Measurements from ENCODE around the gene KRT77. TPM values are rescaled to one million over a fixed set of nuclear protein-coding genes. Genes with fewer than 3 reads are reported as not detected.

The KRT77 gene
- polyA plus RNA-seq, 3 donors: not detected

DNA sequence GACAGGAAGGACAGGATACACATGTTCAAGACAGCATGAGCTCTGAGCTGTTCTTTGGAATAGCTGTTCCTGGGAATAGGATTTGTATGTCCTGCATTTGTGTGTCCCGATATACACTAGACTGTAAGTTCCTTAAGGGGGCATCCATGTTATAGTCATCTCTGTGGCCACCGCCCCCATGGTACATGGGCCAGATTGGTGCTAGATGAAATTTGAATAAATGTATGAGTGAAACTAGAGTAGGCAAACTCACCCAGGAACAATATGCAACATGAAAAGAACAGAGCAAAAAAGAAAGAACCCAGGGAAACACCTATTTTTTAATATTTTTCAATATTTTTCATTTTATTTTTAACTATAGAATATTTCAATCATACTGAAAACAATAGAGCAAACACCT is 25.1 kb upstream of the KRT77 start:
- Histone ChIP-seq H3K27ac (ENCODE audit: low read depth in 1 of 2, low read length in 2 of 2) (no peak overlapping the region), H4K20me1 (ENCODE audit: insufficient read depth, low read length) (no peaks in the 10 kb centered on the region), H3K4me1 (ENCODE audit: control insufficient read depth in 1 of 2, insufficient read depth in 2 of 2, low read length in 2 of 2) (no peaks in the 10 kb centered on the region), H3K9ac (ENCODE audit: insufficient read depth, low read length, poor library complexity, severe bottlenecking) (no peak overlapping the region), H3K79me2 (ENCODE audit: insufficient read depth, low read length) (no peaks in the 10 kb centered on the region), H3K4me3 (replicated peaks in 1 of 3; ENCODE audit: low read depth in 2 of 3, low read length in 3 of 3) (no peak overlapping the region), H3K27me3 (ENCODE audit: control insufficient read depth in 2 of 2, insufficient read depth in 2 of 2, low read length in 2 of 2) (peaks cover 0 to 3% of the 10 kb centered on the region in 2 donors), H3K9me3 (replicated peaks in 1 of 2; ENCODE audit: control insufficient read depth in 1 of 2, insufficient read depth in 1 of 2, low read length in 2 of 2) (no peaks in the 10 kb centered on the region), H3K36me3 (replicated peaks in 1 of 2; ENCODE audit: control insufficient read depth in 1 of 2, insufficient read depth in 2 of 2, low read length in 2 of 2) (no peaks in the 10 kb centered on the region), H2AFZ (ENCODE audit: insufficient read depth, low read depth, low read length, poor library complexity, severe bottlenecking) (no peak overlapping the region), H3K4me2 (replicated peaks; ENCODE audit: extremely low read depth, low read length, poor library complexity, severe bottlenecking) (no peak overlapping the region)
- TF ChIP-seq, protein P1, sequence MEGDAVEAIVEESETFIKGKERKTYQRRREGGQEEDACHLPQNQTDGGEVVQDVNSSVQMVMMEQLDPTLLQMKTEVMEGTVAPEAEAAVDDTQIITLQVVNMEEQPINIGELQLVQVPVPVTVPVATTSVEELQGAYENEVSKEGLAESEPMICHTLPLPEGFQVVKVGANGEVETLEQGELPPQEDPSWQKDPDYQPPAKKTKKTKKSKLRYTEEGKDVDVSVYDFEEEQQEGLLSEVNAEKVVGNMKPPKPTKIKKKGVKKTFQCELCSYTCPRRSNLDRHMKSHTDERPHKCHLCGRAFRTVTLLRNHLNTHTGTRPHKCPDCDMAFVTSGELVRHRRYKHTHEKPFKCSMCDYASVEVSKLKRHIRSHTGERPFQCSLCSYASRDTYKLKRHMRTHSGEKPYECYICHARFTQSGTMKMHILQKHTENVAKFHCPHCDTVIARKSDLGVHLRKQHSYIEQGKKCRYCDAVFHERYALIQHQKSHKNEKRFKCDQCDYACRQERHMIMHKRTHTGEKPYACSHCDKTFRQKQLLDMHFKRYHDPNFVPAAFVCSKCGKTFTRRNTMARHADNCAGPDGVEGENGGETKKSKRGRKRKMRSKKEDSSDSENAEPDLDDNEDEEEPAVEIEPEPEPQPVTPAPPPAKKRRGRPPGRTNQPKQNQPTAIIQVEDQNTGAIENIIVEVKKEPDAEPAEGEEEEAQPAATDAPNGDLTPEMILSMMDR (IDR thresholded peaks at IDR 0.05): no peak
- peaks cover 1 to 7% (median 4%) of the 10 kb centered on the region in 3 donors for H3K27me3 Mint-ChIP-seq (ENCODE audit: low read depth in 3 of 3)
- no peak overlapping the region for H3K27ac Mint-ChIP-seq
- H3K4me3 Mint-ChIP-seq: no peak overlapping the region
- peaks cover 0 to 2% (median 0%) of the 10 kb centered on the region in 7 donors for H3K9me3 Mint-ChIP-seq
- H3K36me3 Mint-ChIP-seq: no peaks in the 10 kb centered on the region
- no peaks in the 10 kb centered on the region for H3K4me1 Mint-ChIP-seq
- WGBS (ENCODE audit: insufficient coverage): no CpG with 5 or more reads among the region's 2 CpGs
- no peak for DNase-seq
- intact Hi-C loops (cut with micrococcal nuclease): no loop called here

DNA sequence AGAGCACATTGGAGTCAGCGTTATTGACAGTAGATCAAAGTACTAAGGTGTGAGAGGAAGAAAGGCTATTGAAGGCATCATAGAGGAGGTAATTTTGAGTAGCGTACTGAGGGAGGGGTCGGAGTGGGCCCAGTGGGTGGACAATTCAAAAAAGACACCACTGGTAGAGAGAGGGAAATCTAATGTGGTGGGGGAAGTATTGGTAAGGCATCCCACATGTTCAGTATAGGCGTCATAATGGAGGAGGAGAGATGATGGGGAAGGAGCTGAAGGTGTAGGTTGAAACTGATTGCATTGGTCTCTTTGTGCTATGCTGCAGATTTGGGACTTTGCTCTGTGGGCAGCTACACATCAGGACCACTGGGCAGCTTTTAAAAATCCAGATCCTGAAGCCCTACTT is 23.7 kb upstream of the KRT77 start:
- no peak overlapping the region for H3K4me3 Mint-ChIP-seq
- H3K79me2 ChIP-seq (ENCODE audit: insufficient read depth, low read length): no peaks in the 10 kb centered on the region
- intact Hi-C loops (cut with micrococcal nuclease): no loop called here
- peaks cover 3 to 7% (median 6%) of the 10 kb centered on the region in 3 donors for H3K27me3 Mint-ChIP-seq (ENCODE audit: low read depth in 3 of 3)
- no peak overlapping the region for H3K27ac ChIP-seq (ENCODE audit: low read depth in 1 of 2, low read length in 2 of 2)
- TF ChIP-seq, protein P1 (IDR thresholded peaks at IDR 0.05): no peak
- no peak for DNase-seq
- no peak overlapping the region for H3K4me2 ChIP-seq (replicated peaks; ENCODE audit: extremely low read depth, low read length, poor library complexity, severe bottlenecking)
- H3K9ac ChIP-seq (ENCODE audit: insufficient read depth, low read length, poor library complexity, severe bottlenecking): no peak overlapping the region
- H3K9me3 ChIP-seq (replicated peaks in 1 of 2; ENCODE audit: control insufficient read depth in 1 of 2, insufficient read depth in 1 of 2, low read length in 2 of 2): no peaks in the 10 kb centered on the region
- H3K27ac Mint-ChIP-seq: no peak overlapping the region
- H3K36me3 ChIP-seq (replicated peaks in 1 of 2; ENCODE audit: control insufficient read depth in 1 of 2, insufficient read depth in 2 of 2, low read length in 2 of 2): no peaks in the 10 kb centered on the region
- WGBS (ENCODE audit: insufficient coverage): 84% methylated on average over 4 of the region's 4 CpGs
- no peak overlapping the region for H2AFZ ChIP-seq (ENCODE audit: insufficient read depth, low read depth, low read length, poor library complexity, severe bottlenecking)
- peaks cover 0 to 3% of the 10 kb centered on the region in 2 donors for H3K27me3 ChIP-seq (ENCODE audit: control insufficient read depth in 2 of 2, insufficient read depth in 2 of 2, low read length in 2 of 2)
- peaks cover 0 to 2% (median 0%) of the 10 kb centered on the region in 7 donors for H3K9me3 Mint-ChIP-seq
- H3K4me3 ChIP-seq (replicated peaks in 1 of 3; ENCODE audit: low read depth in 2 of 3, low read length in 3 of 3): no peak overlapping the region
- no peaks in the 10 kb centered on the region for H4K20me1 ChIP-seq (ENCODE audit: insufficient read depth, low read length)
- no peaks in the 10 kb centered on the region for H3K4me1 ChIP-seq (ENCODE audit: control insufficient read depth in 1 of 2, insufficient read depth in 2 of 2, low read length in 2 of 2)
- H3K4me1 Mint-ChIP-seq: peaks cover 4% of the 10 kb centered on the region
- no peaks in the 10 kb centered on the region for H3K36me3 Mint-ChIP-seq

All from CD14-positive monocyte (primary cell).